ENCODE results near the gene KLLN.

GRCh38 chr10:87827681-87828080, 35.7 kb downstream of the KLLN start:
- TF ChIP-seq CTCF (conservative IDR thresholded peaks at IDR 0.05 in 1 of 2, IDR thresholded peaks at IDR 0.05 in 1 of 2; ENCODE audit: low read depth in 1 of 2, low read length in 2 of 2) (no peak), EZH2 (IDR thresholded peaks at IDR 0.05; ENCODE audit: low read length, missing control alignments) (no peak)
